NCI-H2196 treated with DMSO at 0.1 percent for 48 hours (cell line): ENCODE results near the gene ELAC2.

ENCODE experiments used
- DNase-seq: peaks from one replicate; lab custom pipeline; 2025; ENCODE audit not compliant: unreplicated experiment; lab: John Stamatoyannopoulos, UW

The ELAC2 gene

DNA sequence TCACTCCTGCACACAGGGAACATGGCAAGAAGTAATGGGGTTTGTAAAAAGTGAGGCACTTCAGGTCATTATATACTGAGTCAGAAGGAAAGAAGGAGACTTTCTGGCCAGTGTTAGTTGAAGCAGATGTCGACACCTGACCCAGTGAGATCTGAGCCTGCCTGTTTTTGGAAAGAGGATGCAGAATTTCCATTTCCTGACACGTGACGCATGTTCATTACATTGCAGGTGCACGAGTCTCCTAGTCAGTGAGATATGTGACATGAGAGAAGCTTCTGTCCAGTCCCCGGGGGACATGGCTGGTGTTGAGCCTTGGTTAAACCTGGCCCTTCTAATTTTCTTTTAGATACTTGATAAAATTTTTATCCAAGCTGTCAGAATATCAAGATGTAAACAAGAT is 62.3 kb downstream of the ELAC2 start:
- DNase-seq: no peak

- DNase-seq: no peak
These were observed 64.7 kb downstream of the ELAC2 start for GRCh38 chr17:12953156-12953555.

DNA sequence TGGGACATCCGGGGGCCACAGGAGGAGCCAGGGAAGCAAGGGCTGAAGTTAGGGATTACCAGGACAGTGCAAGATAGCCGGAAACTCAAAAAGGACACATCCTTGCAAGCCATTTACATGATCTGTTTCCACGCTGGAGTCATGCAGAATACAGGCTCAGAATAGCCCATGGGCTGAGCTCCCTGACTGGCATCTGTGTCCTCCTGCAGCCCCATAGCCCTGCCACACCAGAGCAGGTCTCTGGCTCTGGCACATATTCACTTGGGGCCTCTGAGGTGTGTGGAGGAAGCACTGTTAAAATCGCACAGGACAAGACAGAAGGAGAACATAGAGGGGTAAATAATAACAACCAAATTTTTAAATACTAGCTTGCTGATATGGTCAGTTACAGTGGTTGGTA is 65.8 kb downstream of the ELAC2 start:
- no peak for DNase-seq

GRCh38 chr17:12947047-12947446 is 70.8 kb downstream of the ELAC2 start:
- DNase-seq: no peak
